ENCODE measurements around the gene NGFR.

DNA sequence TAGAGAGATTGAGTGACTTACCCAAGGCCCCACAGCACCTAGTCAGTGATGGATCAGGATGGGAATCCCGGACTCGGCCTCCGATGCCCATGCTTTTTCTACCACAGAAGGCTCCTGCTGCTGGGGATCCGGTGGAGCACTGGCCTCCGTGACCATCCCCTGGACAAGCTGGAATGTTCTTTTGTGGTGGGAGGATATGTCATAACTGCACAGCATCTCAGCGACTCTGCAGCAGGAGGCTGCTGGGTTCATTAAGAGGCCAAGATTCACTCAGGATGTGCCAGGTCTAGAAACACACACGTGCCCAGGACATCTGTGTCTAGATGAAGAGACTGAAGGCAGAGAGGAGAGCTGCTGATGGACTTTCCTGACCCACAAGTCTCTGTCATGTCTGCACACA, 34.7 kb upstream of the NGFR start:
- no peak for TF ChIP-seq YY1 (IDR thresholded peaks at IDR 0.05; ENCODE audit: insufficient read depth, insufficient read length)
- TF ChIP-seq ZNF274 (IDR thresholded peaks at IDR 0.05; ENCODE audit: low read depth, low read length) = no peak

Measured in NT2/D1 (cell line).